Stimulated activated CD4-positive, alpha-beta T cell treated with anti-CD3 and anti-CD28 coated beads, TNF-alpha, amount 100 ng/mL, for 4 hours (primary cell): ENCODE results near the gene ANKS3.

Source experiments
- DNase-seq, 3 experiments: peaks; one replicate each; pipeline ENCODE4 v3.0.0-alpha.2; 2020; ENCODE audit warnings: low read depth in 3 of 3

The ANKS3 gene

GRCh38 chr16:4696905-4697847 lies 36.9 kb downstream of the ANKS3 start:
- no peak for DNase-seq

DNA sequence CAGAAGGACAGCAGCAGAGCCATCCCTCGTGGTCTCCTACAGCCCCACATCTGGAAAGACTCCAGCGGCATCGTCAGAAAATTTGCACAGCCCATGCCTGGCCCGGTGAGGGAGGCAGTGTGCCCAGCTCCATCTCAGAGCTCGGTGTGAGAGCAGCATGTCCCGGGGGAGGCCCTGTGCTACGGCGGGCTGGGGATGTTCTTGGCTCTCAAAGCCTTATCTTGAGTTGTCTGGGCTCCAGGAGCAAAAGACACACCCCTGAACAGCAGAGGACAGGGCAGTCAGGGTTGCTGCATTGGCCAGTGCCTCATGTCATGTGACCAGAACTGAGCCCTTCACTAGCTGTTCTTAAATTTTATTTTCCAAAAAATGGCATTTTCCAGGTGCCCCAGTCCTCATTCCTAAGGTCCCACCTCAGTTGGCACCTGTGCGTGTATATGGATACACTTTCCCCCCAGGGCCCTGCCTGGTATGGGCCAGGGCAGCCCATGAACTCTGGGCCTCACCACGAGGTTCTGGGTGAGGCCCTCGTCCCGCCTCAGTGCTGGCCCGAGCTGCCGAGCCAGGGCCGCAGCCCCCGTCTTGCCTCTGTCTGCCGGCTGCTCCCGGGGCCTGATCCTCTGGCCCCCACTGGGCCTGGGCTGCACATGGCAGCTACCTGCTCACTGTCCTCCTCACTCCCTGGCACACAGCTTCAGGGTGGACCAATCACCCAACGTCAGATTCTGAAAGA lies 37.7 kb downstream of the ANKS3 start:
- no peak for DNase-seq

GRCh38 chr16:4695473-4696171 lies 38.4 kb downstream of the ANKS3 start:
- no peak for DNase-seq

- no peak for DNase-seq
These were observed 39.2 kb downstream of the ANKS3 start for GRCh38 chr16:4694642-4695451.

- peak; percentile 15 to 34 (median 21) for DNase-seq
These were observed 40.0 kb downstream of the ANKS3 start for GRCh38 chr16:4693956-4694641.

- peak; percentile 94 to 95 (median 94) for DNase-seq
These were observed 40.6 kb downstream of the ANKS3 start, which contains the start of gene NUDT16L1 for GRCh38 chr16:4693296-4693955. Gene NUDT16L1 (plus strand): TSS chr16:4693562. CDS start chr16:4693727, 165 bp downstream.

- no peak for DNase-seq
These were observed 41.4 kb downstream of the ANKS3 start for GRCh38 chr16:4692460-4693295.

GRCh38 chr16:4691666-4692412 lies 42.2 kb downstream of the ANKS3 start:
- DNase-seq: no peak

DNA sequence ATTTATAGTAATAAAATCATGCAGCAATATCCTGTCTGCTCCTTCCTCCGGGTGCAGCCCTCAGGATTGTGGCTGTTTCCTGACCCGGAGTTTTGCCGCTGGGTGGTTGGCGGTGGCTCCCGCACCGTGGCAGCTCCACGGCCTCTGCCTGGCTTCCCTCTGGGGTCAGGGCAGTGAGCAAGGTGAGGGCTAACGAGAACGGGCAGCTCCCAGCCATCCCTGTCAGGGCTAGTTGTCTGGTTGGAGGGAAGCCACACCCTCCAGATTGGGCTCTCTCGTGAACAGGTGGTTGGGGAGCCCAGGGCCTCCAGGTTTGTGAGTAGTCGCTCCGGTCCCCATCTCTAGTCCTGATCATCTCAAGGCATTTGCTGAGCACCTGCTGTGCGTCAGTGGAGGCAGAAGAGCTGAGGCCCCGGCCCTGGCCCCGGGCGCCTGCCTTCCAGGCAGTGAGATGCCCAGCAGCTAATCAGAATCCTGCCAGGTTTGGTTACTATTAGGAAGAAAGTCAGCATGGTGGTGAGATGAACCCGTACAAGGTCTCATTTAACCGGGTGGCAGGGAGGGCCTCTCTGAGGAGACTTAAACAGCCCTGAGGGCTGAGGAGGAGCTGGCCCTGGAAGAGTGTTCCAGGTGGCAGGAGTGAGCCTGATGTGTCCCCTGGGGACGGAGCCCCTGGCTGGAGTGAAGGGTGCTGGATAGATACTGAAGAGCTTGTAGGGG lies 43.0 kb downstream of the ANKS3 start:
- no peak for DNase-seq

DNA sequence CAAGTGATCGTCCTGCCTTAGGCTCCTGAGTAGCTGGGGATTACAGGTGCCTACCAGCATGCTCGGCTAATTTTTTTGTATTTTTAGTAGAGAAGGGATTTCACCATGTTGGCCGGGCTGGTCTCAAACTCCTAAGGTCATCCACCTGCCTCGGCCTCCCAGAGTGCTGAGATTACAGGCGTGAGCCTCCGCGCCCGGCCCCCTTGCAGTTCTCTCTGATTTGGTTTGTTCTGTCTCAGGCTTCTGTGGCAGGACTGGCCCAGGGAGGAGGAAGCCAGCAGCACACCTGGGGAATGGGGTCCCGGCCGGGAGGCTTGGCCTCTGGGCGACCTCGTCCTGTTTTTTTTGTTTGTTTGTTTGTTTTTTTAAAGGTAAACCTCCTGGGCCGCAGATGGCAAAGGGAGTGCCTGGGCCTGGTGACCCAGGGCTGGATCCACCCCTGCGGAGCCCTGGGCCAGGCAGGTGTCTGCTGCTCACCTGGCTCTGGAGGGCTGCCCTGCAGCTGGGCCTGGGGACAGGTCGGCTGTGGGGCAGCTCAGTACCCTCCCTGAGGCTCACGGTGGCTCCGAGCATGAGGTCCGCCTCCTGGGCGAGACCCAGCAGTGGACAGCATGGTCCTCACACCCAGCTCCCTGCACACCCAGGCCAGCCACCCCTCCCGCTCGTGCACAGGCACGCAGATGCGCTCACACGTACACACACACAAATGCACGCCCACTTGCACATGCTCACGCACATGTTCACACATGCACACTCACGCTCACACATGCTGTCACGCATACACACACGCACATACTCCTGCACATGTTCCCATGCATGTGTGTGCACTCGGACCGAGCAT lies 44.0 kb downstream of the ANKS3 start:
- no peak for DNase-seq

DNA sequence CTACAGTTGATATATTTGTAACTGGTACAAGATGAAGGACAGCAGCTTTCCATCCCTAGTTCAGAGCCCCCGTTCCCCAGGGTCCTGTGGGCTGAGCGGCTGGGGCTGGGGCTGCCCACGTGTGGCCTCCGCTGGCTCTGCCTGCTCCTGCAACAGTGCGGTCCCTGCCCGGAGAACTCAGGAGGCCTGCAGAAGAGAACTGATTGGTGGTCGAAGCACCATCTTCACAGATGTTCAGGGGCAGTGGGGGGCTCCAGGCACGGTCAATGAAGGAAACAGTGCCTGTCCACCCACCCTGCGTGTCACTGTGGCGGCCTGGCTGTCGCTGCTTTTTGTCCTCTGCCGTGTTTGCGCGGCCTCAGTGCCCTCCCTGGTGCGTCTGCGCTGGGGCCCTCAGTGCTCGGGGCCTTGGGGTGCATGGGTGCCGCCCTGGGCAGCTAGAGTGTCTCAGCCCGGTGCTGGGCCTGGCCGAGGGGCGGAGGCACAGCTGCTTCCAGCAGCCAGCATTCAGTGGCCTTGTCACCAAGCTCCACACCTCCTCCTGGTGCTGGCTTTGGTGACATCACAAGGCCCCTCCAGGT lies 44.9 kb downstream of the ANKS3 start:
- no peak for DNase-seq

GRCh38 chr16:4688674-4689045 lies 45.4 kb downstream of the ANKS3 start:
- no peak for DNase-seq

- no peak for DNase-seq
These were observed 46.0 kb downstream of the ANKS3 start for GRCh38 chr16:4687946-4688673.

GRCh38 chr16:4687416-4687815 lies 46.7 kb downstream of the ANKS3 start:
- DNase-seq: no peak

- no peak for DNase-seq
These were observed 47.4 kb downstream of the ANKS3 start for GRCh38 chr16:4686497-4687210.
